GM19193 (cell line): Measurements from ENCODE around the gene PRSS2.

Experiments used
- POLR2A ChIP-seq: IDR thresholded peaks from 4 replicates; pipeline ENCODE4 v1.6.1; 2011; ENCODE audit not compliant: insufficient read depth, insufficient read length; ENCODE audit errors: extremely low read depth

The PRSS2 gene

GRCh38 chr7:142754681-142755575, 15.8 kb upstream of the PRSS2 start:
- no peak for TF ChIP-seq POLR2A

- TF ChIP-seq POLR2A: no peak
These were observed 11.3 kb upstream of the PRSS2 start for GRCh38 chr7:142759433-142759832.

GRCh38 chr7:142760071-142760642, 10.6 kb upstream of the PRSS2 start:
- TF ChIP-seq POLR2A: no peak

GRCh38 chr7:142762104-142762503, 8.7 kb upstream of the PRSS2 start:
- TF ChIP-seq POLR2A: no peak

- no peak for TF ChIP-seq POLR2A
These were observed 3.3 kb upstream of the PRSS2 start for GRCh38 chr7:142767451-142767850.

GRCh38 chr7:142767861-142768260, 2.9 kb upstream of the PRSS2 start:
- no peak for TF ChIP-seq POLR2A

GRCh38 chr7:142771353-142771723, 568 bp downstream of the PRSS2 start:
- TF ChIP-seq POLR2A: no peak

GRCh38 chr7:142772051-142772450, 1.3 kb downstream of the PRSS2 start:
- no peak for TF ChIP-seq POLR2A

- TF ChIP-seq POLR2A: no peak
These were observed 1.9 kb downstream of the PRSS2 start for GRCh38 chr7:142772673-142773072.

- TF ChIP-seq POLR2A: no peak
These were observed 2.5 kb downstream of the PRSS2 start for GRCh38 chr7:142773230-142773629.

GRCh38 chr7:142773937-142774744, 3.4 kb downstream of the PRSS2 start:
- TF ChIP-seq POLR2A: no peak

- no peak for TF ChIP-seq POLR2A
These were observed 4.1 kb downstream of the PRSS2 start for GRCh38 chr7:142774826-142775225.

GRCh38 chr7:142776206-142776844, 5.6 kb downstream of the PRSS2 start:
- no peak for TF ChIP-seq POLR2A

GRCh38 chr7:142777318-142777717, 6.5 kb downstream of the PRSS2 start:
- TF ChIP-seq POLR2A: no peak

- no peak for TF ChIP-seq POLR2A
These were observed 12.4 kb downstream of the PRSS2 start for GRCh38 chr7:142782922-142783900.

- TF ChIP-seq POLR2A: no peak
These were observed 13.3 kb downstream of the PRSS2 start for GRCh38 chr7:142784096-142784495.
